Measurements from ENCODE around the gene EEF2.
"Not testable (repeated sequence)": the region's sequence is repeated elsewhere in the genome, so short reads cannot be mapped to it uniquely, and the experiment has no call there.

Gene EEF2

GRCh38 chr19:3968556-3969434 lies 16.5 kb downstream of the EEF2 start:
- no peak for DNase-seq (ENCODE audit: low spot score)

- not testable (repeated sequence) for DNase-seq (ENCODE audit: low spot score)
Observed at GRCh38 chr19:3967983-3968382, 17.3 kb downstream of the EEF2 start.

- no peak for DNase-seq (ENCODE audit: low spot score)
Observed at GRCh38 chr19:3966051-3967017, 18.9 kb downstream of the EEF2 start.

GRCh38 chr19:3964256-3965194 lies 20.7 kb downstream of the EEF2 start:
- no peak for DNase-seq (ENCODE audit: low spot score)

- DNase-seq (ENCODE audit: low spot score), result no peak
Observed at GRCh38 chr19:3963458-3964255, 21.6 kb downstream of the EEF2 start.

GRCh38 chr19:3961007-3961406 lies 24.3 kb downstream of the EEF2 start:
- DNase-seq (ENCODE audit: low spot score), result no peak

- no peak for DNase-seq (ENCODE audit: low spot score)
Observed at GRCh38 chr19:3959766-3960131, 25.5 kb downstream of the EEF2 start.

GRCh38 chr19:3958836-3959765 lies 26.2 kb downstream of the EEF2 start:
- DNase-seq (ENCODE audit: low spot score), result no peak

- no peak for DNase-seq (ENCODE audit: low spot score)
Observed at GRCh38 chr19:3955688-3956087, 29.6 kb downstream of the EEF2 start.

- DNase-seq (ENCODE audit: low spot score), result not testable (repeated sequence)
Observed at GRCh38 chr19:3955276-3955675, 30.0 kb downstream of the EEF2 start.

- no peak for DNase-seq (ENCODE audit: low spot score)
Observed at GRCh38 chr19:3954107-3954506, 31.2 kb downstream of the EEF2 start.

- DNase-seq (ENCODE audit: low spot score), result not testable (repeated sequence)
Observed at GRCh38 chr19:3952755-3953276, 32.4 kb downstream of the EEF2 start.

- DNase-seq (ENCODE audit: low spot score), result peak; percentile 21
Observed at GRCh38 chr19:3950871-3951861, 34.1 kb downstream of the EEF2 start.

GRCh38 chr19:3949997-3950859 lies 35.0 kb downstream of the EEF2 start:
- no peak for DNase-seq (ENCODE audit: low spot score)

- no peak for DNase-seq (ENCODE audit: low spot score)
Observed at GRCh38 chr19:3949294-3949693, 36.0 kb downstream of the EEF2 start.

- DNase-seq (ENCODE audit: low spot score), result not testable (repeated sequence)
Observed at GRCh38 chr19:3947316-3947933, 37.8 kb downstream of the EEF2 start.

GRCh38 chr19:3945838-3946237 lies 39.4 kb downstream of the EEF2 start:
- no peak for DNase-seq (ENCODE audit: low spot score)

Data from hematopoietic multipotent progenitor cell treated with erythropoietin and hydrocortisone succinate and interleukin-3 and kit ligand, for 17 days (in vitro differentiated cells).